Hepatocyte (in vitro differentiated cells): ENCODE results near the gene ROBO1. TPM values are rescaled to one million over a fixed set of nuclear protein-coding genes. Genes with fewer than 3 reads are reported as not detected.

Experiments
- DNase-seq: peaks from one replicate; pipeline ENCODE4 v3.0.0-alpha.2; 2016; ENCODE audit warnings: low spot score
- H2AFZ ChIP-seq: fragments of 200-600 bp; sonication (generic); 2 replicates; pipeline ENCODE4 v1.6.0; 2016; ENCODE audit warnings: antibody characterized with exemption, mild to moderate bottlenecking
- H3K27ac ChIP-seq: fragments of 200-600 bp; sonication (generic); 2 replicates; pipeline ENCODE4 v1.5.1; 2016; ENCODE audit warnings: mild to moderate bottlenecking
- H3K27me3 ChIP-seq: fragments of 200-600 bp; sonication (generic); 2 replicates; pipeline ENCODE4 v1.6.1; 2016
- H3K36me3 ChIP-seq: fragments of 200-600 bp; sonication (generic); replicated peaks from 2 replicates; pipeline ENCODE4 v1.5.1; 2016; ENCODE audit warnings: low read depth; ENCODE audit not compliant: insufficient read depth
- H3K4me1 ChIP-seq: fragments of 200-600 bp; sonication (generic); 2 replicates; pipeline ENCODE4 v1.5.1; 2016; ENCODE audit warnings: mild to moderate bottlenecking, moderate library complexity; ENCODE audit not compliant: insufficient read depth
- H3K4me2 ChIP-seq: fragments of 200-600 bp; sonication (generic); 2 replicates; pipeline ENCODE4 v1.6.0; 2016
- H3K4me3 ChIP-seq: fragments of 200-600 bp; sonication (generic); 2 replicates; pipeline ENCODE4 v1.5.1; 2016; ENCODE audit warnings: mild to moderate bottlenecking
- H3K79me2 ChIP-seq: fragments of 200-600 bp; sonication (generic); 2 replicates; pipeline ENCODE4 v1.6.0; 2017; ENCODE audit warnings: mild to moderate bottlenecking
- H3K9me2 ChIP-seq: fragments of 200-600 bp; sonication (generic); replicated peaks from 2 replicates; pipeline ENCODE4 v1.6.0; 2017; ENCODE audit warnings: mild to moderate bottlenecking; ENCODE audit not compliant: insufficient read depth
- H3K9me3 ChIP-seq: fragments of 200-600 bp; sonication (generic); 2 replicates; pipeline ENCODE4 v1.5.1; 2016; ENCODE audit warnings: low read depth, mild to moderate bottlenecking
- H4K20me1 ChIP-seq: fragments of 200-600 bp; sonication (generic); 2 replicates; pipeline ENCODE4 v1.6.0; 2016; ENCODE audit warnings: mild to moderate bottlenecking; ENCODE audit not compliant: insufficient read depth, poor library complexity, severe bottlenecking
- EZH2 ChIP-seq: fragments of 200-600 bp; sonication (generic); IDR thresholded peaks from 2 replicates; pipeline ENCODE4 v1.6.1; 2016; ENCODE audit warnings: antibody characterized with exemption, mild to moderate bottlenecking, borderline replicate concordance
- EZH2phosphoT487 ChIP-seq: fragments of 200-600 bp; sonication (generic); IDR thresholded peaks from one replicate; pipeline ENCODE4 v1.6.1; 2018; ENCODE audit warnings: antibody characterized with exemption, mild to moderate bottlenecking, low read depth, moderate library complexity; ENCODE audit not compliant: unreplicated experiment, severe bottlenecking
- WGBS: methylation state at CpG from one replicate; pipeline ENCODE4 v1.1.6; 2016; ENCODE audit warnings: low lambda C conversion rate; ENCODE audit errors: missing lambda C conversion rate; 5-methylcytosine and 5-hydroxymethylcytosine counted together
- polyA plus RNA-seq: library from polyadenylated mRNA; unstranded; fragments of >200 nt; fragmentation: Nextera tagmentation; extraction: Ambion mirVana; gene quantifications from 2 replicates; pipeline ENCODE4 v1.2.1, GENCODE V29; 2016
- total RNA-seq: library from RNA; depleted of rRNA; stranded (reverse); fragments of >200 nt; gene quantifications from 2 replicates; pipeline ENCODE4 v1.2.3, GENCODE V29; 2014
- TF ChIP-seq, protein P1 (sequence below): fragments of 200-600 bp; sonication (generic); IDR thresholded peaks from 2 replicates; pipeline ENCODE4 v1.5.1; 2016; ENCODE audit warnings: antibody characterized with exemption, mild to moderate bottlenecking; ENCODE audit not compliant: poor library complexity

The ROBO1 gene
- total and polyA plus RNA-seq, 2 experiments from 2014 or later: 13.6 to 44.3 TPM

DNA sequence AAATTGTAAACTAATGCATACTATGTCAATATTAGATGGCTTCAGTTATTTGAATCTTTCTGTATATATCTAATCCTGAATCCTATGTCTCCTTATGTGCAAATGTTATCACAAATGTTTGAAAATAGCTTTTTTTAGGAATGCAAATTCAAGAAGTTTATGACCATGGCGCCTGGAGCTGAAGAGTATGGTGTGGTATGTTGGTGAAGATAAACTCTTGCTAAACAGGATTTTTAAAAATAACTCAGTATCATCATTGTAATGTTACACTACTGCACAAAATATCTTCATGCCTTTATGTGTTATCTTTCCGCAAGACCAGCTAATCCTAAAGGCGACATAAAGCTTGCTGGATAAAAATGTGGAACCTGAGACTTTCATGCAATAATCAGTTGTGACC is 382.6 kb downstream of the ROBO1 start:
- H3K4me3 ChIP-seq: no peak overlapping the region
- DNase-seq: no peak
- WGBS: 71% methylated on average over 3 of the region's 3 CpGs
- H3K9me3 ChIP-seq: no peaks in the 10 kb centered on the region
- H3K4me2 ChIP-seq: no peak overlapping the region
- no peak for TF ChIP-seq EZH2phosphoT487
- TF ChIP-seq EZH2: no peak
- TF ChIP-seq, protein P1, sequence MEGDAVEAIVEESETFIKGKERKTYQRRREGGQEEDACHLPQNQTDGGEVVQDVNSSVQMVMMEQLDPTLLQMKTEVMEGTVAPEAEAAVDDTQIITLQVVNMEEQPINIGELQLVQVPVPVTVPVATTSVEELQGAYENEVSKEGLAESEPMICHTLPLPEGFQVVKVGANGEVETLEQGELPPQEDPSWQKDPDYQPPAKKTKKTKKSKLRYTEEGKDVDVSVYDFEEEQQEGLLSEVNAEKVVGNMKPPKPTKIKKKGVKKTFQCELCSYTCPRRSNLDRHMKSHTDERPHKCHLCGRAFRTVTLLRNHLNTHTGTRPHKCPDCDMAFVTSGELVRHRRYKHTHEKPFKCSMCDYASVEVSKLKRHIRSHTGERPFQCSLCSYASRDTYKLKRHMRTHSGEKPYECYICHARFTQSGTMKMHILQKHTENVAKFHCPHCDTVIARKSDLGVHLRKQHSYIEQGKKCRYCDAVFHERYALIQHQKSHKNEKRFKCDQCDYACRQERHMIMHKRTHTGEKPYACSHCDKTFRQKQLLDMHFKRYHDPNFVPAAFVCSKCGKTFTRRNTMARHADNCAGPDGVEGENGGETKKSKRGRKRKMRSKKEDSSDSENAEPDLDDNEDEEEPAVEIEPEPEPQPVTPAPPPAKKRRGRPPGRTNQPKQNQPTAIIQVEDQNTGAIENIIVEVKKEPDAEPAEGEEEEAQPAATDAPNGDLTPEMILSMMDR: no peak
- H3K27me3 ChIP-seq: no peaks in the 10 kb centered on the region
- no peak overlapping the region for H2AFZ ChIP-seq
- no peak overlapping the region for H3K27ac ChIP-seq
- no peaks in the 10 kb centered on the region for H3K36me3 ChIP-seq
- no peaks in the 10 kb centered on the region for H4K20me1 ChIP-seq
- no peaks in the 10 kb centered on the region for H3K9me2 ChIP-seq
- no peaks in the 10 kb centered on the region for H3K4me1 ChIP-seq
- H3K79me2 ChIP-seq: no peaks in the 10 kb centered on the region

DNA sequence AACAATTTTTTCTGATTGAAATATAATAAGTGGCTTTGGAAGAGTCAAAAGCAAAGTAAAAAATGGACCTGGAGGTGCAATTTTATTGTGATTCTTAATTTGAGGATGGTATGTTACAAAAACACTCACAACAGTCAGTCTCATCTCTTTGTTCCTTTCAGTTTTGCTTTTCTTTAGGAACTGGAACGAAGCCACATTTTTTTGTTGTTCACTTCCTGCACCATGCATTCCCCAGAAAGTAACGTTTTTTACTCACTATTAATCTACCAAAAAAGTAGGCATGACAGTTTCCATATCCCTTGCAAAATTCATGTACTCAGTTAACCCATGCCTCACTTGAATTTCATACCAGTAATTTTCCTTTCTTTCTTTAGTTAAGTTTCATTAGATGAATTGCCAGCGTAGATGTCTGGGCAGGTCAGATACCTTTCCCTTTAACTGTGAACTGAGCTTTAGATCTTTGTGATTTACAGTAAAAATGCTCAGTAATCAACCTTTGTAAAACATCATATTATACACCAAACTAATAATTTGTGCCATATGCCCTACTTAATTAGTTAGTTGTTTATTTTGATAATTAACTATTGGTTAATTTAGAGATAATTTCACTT is 384.3 kb downstream of the ROBO1 start:
- no peaks in the 10 kb centered on the region for H3K27me3 ChIP-seq
- WGBS: 45% methylated on average over 3 of the region's 3 CpGs

DNA sequence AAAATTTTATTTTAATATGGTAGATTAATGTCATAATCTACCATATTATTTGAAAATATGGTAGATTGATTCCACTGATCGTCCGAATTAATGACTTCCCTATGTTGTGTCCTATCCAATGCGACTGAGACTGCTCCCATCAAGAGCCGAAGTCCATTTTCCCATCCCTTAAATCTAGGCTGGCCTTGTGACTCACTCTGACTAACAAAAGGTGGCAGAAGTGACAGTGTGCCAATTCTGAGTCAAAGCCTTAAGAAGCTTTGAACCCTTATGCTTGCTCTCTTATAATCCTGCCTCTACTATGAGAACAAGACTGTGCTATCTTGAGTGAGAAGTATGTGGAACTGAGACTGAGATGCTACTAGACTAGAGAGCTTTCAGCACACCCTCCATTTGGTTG is 387.2 kb downstream of the ROBO1 start:
- Histone ChIP-seq H3K4me2 (no peak overlapping the region), H2AFZ (no peak overlapping the region), H3K9me2 (no peaks in the 10 kb centered on the region), H3K4me1 (no peaks in the 10 kb centered on the region), H3K27me3 (no peaks in the 10 kb centered on the region), H3K9me3 (no peaks in the 10 kb centered on the region), H3K27ac (no peak overlapping the region), H3K4me3 (no peak overlapping the region), H3K79me2 (no peaks in the 10 kb centered on the region), H3K36me3 (no peaks in the 10 kb centered on the region), H4K20me1 (no peaks in the 10 kb centered on the region)
- DNase-seq: no peak
- WGBS: 83% methylated on average over 4 of the region's 4 CpGs
- TF ChIP-seq EZH2phosphoT487: no peak
- TF ChIP-seq, protein P1: no peak
- no peak for TF ChIP-seq EZH2

More for the DNA sequence above, 384.3 kb downstream of the ROBO1 start:
- no peak for DNase-seq
- H2AFZ ChIP-seq: no peak overlapping the region
- H3K9me3 ChIP-seq: no peaks in the 10 kb centered on the region
- no peaks in the 10 kb centered on the region for H4K20me1 ChIP-seq
- H3K4me2 ChIP-seq: peak overlapping the region; percentile 26
- H3K9me2 ChIP-seq: no peaks in the 10 kb centered on the region
- no peaks in the 10 kb centered on the region for H3K36me3 ChIP-seq
- H3K79me2 ChIP-seq: no peaks in the 10 kb centered on the region
- H3K4me1 ChIP-seq: no peaks in the 10 kb centered on the region
- H3K4me3 ChIP-seq: no peak overlapping the region
- no peak for TF ChIP-seq EZH2phosphoT487
- no peak for TF ChIP-seq EZH2
- TF ChIP-seq, protein P1: no peak
- no peak overlapping the region for H3K27ac ChIP-seq

DNA sequence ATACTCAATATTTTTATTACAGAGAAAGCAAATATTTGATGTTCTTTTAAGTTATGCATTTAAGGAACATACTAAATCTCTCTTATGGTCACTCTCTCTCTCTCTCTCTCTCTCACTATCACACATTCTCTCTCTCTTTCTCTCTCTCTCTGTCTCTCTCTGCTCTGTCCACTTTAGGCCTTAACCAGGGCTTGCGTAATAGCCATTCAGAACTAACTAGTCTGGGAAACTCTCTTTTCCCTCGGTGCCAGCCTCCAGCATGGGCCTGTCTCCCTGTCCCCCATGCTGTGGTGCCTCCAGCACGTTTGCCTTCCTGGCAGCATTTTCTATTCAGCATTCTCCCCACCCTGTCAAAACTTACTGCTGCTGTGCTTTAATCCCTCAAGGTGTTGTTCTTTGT is 389.7 kb downstream of the ROBO1 start:
- no peaks in the 10 kb centered on the region for H3K4me1 ChIP-seq
- H3K9me2 ChIP-seq: no peaks in the 10 kb centered on the region
- WGBS: 74% methylated on average over 3 of the region's 3 CpGs
- no peak overlapping the region for H2AFZ ChIP-seq
- no peak overlapping the region for H3K4me2 ChIP-seq
- no peaks in the 10 kb centered on the region for H3K36me3 ChIP-seq
- no peak for DNase-seq
- TF ChIP-seq, protein P1: no peak
- TF ChIP-seq EZH2 (no peak), EZH2phosphoT487 (no peak)
- H3K4me3 ChIP-seq: no peak overlapping the region
- H3K27me3 ChIP-seq: no peaks in the 10 kb centered on the region
- no peak overlapping the region for H3K27ac ChIP-seq
- no peaks in the 10 kb centered on the region for H3K9me3 ChIP-seq
- H4K20me1 ChIP-seq: no peaks in the 10 kb centered on the region
- H3K79me2 ChIP-seq: no peaks in the 10 kb centered on the region
